ENCODE results near the gene CUX1. TPM values are rescaled to one million over a fixed set of nuclear protein-coding genes. Genes with fewer than 3 reads are reported as not detected.
"Not testable (repeated sequence)": the region's sequence is repeated elsewhere in the genome, so short reads cannot be mapped to it uniquely, and the experiment has no call there.

The CUX1 gene
- total RNA-seq, 1 donor from 2014 or later: 101 TPM

DNA sequence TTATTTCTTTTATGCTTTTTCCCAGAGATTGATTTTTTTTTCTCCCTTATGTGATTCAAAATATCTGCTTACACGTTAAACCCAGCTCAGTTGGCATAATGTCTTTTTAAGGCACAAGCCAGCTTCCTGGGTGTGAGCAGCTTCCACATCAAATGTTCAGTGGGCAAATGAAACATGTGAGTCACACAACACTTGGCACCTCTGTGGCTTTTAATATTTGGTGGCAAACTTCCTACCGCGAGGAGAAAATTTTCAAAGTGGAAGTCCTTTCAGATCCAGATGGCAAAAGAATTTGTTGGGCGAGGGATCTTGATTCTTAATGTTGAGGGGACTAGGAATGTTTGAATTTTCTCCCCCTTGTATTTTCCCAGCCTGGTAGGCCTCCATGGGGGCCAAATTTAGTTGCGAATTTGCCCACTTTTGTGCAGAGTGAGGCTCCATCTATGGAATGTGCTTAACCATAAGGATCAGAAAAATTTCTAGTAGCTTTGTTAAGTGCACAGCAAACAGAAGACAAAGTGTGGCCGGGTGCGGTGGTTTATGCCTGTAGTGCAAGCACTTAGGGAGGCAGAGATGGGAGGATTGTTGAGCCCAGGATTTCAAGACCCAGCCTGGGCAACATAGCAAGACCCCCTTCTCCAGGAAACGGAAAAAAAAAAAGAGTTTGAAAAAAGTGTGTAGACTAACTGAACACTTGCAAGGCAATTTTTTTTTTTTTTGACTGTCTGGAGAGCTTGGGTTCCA, 31.0 kb downstream of the CUX1 start:
- intact Hi-C loops (cut with DNase I): no loop called here
- DNase-seq (ENCODE audit: low spot score in 2 of 2): peak in 1 of 2 donors; percentile 68
- H3K4me1 ChIP-seq: peaks cover 0 to 10% of the 10 kb centered on the region in 2 donors
- no peaks in the 10 kb centered on the region for H3K9me3 ChIP-seq
- H3K27ac ChIP-seq: peak overlapping the region in 1 of 2 donors; percentile 19
- H3K4me3 ChIP-seq: no peak overlapping the region
- H3K27me3 ChIP-seq: no peaks in the 10 kb centered on the region
- H3K36me3 ChIP-seq: no peaks in the 10 kb centered on the region
- no peak for TF ChIP-seq CTCF (IDR thresholded peaks at IDR 0.05)

DNA sequence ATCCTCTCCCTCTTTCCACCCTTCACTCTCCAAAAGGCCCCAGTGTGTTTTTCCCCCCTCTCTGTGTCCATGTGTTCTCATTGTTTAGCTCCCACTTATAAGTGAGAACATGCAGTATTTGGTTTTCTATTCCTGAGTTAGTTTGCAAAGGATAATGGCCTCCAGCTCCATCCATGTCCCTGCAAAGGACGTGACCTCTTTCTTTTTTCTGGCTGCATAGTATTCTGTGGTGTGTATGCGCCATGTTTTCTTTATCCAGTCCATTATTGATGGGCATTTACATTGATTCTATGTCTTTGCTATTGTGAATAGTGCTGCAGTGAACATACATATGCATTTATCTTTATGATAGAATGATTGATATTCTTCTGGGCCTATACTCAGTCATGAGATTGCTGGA, 31.9 kb downstream of the CUX1 start:
- H3K9me3 ChIP-seq; intact Hi-C loops (cut with DNase I); H3K36me3 ChIP-seq; H3K27ac ChIP-seq; H3K4me1 ChIP-seq; H3K4me3 ChIP-seq; DNase-seq (ENCODE audit: low spot score in 2 of 2); H3K27me3 ChIP-seq: not testable (repeated sequence)

GRCh38 chr7:101852364-101852763, 34.9 kb downstream of the CUX1 start:
- H3K27ac ChIP-seq; H3K9me3 ChIP-seq; H3K36me3 ChIP-seq; H3K27me3 ChIP-seq; DNase-seq (ENCODE audit: low spot score in 2 of 2); H3K4me3 ChIP-seq; intact Hi-C loops (cut with DNase I): not testable (repeated sequence)
- peaks cover 2 to 15% of the 10 kb centered on the region in 2 donors for H3K4me1 ChIP-seq

DNA sequence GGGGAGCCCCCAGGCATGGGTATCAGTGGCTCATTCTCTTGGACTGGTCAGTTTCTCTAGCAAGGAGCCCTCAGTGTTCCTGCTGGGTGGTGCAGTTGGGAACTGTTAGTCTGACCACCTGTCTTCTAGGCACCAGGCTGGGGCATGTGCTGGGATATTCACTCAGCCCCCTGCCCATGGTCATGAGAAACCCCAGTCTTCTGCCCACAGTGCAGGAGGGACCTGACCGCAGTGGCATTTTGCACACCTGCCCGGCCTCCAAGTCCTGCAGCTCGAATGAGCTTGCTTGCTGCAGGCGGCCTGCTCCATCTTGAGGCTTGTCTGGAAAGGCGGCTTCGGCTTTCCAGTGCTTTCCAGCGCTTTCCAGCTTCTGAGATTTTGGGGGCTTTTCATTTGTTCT, 36.3 kb downstream of the CUX1 start:
- H3K9me3 ChIP-seq: no peaks in the 10 kb centered on the region
- peaks cover 7 to 9% of the 10 kb centered on the region in 2 donors for H3K4me1 ChIP-seq
- intact Hi-C loops (cut with DNase I): no loop called here
- H3K27ac ChIP-seq: no peak overlapping the region
- H3K27me3 ChIP-seq: no peaks in the 10 kb centered on the region
- no peak for TF ChIP-seq CTCF (IDR thresholded peaks at IDR 0.05)
- H3K36me3 ChIP-seq: no peaks in the 10 kb centered on the region
- H3K4me3 ChIP-seq: no peak overlapping the region
- DNase-seq (ENCODE audit: low spot score in 2 of 2): no peak

DNA sequence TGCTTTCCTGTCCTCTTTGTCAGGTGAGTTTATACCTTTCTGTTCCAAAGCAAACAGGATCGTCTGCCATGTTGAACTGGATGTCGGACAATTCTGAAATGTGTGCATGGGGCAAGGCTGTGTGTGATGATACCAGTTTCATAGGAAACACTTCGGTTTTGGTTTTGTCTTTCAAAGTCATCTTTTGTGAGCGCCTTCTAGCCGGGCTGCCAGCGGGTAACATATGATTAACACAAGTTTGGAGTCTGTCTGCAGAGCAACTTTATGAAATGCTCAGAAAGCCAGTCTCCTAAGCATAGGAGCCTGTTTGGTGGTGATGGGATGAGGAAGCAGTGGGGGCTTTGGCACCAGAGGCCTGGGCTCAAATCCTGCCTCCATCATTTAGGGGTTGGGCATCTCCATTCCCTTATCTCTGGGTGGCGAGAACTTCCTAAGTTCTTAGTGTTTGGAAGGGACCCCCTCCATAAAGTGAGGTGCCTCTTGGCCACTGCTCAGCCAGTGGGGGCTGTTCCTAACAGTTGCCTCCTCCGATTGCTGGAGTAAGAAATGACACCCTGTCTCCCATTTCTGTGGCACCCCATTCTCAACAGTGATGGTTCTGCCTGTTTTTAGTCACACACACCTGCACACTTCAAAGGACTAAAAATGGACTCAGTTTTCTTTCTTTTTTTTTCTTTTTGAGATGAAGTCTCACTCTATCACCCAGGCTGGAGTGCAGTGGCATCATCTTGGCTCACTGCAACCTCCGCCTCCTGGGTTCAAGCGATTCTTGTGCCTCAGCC, 36.8 kb downstream of the CUX1 start:
- H3K27me3 ChIP-seq: no peaks in the 10 kb centered on the region

More for the DNA sequence above, 36.8 kb downstream of the CUX1 start:
- no peaks in the 10 kb centered on the region for H3K9me3 ChIP-seq
- DNase-seq (ENCODE audit: low spot score in 2 of 2): no peak
- no peak for TF ChIP-seq CTCF (IDR thresholded peaks at IDR 0.05)
- H3K36me3 ChIP-seq: no peaks in the 10 kb centered on the region
- intact Hi-C loops (cut with DNase I): no loop called here
- H3K27ac ChIP-seq: no peak overlapping the region
- no peak overlapping the region for H3K4me3 ChIP-seq
- peaks cover 7 to 14% of the 10 kb centered on the region in 2 donors for H3K4me1 ChIP-seq
